ENCODE data around the gene AMZ1.

DNA sequence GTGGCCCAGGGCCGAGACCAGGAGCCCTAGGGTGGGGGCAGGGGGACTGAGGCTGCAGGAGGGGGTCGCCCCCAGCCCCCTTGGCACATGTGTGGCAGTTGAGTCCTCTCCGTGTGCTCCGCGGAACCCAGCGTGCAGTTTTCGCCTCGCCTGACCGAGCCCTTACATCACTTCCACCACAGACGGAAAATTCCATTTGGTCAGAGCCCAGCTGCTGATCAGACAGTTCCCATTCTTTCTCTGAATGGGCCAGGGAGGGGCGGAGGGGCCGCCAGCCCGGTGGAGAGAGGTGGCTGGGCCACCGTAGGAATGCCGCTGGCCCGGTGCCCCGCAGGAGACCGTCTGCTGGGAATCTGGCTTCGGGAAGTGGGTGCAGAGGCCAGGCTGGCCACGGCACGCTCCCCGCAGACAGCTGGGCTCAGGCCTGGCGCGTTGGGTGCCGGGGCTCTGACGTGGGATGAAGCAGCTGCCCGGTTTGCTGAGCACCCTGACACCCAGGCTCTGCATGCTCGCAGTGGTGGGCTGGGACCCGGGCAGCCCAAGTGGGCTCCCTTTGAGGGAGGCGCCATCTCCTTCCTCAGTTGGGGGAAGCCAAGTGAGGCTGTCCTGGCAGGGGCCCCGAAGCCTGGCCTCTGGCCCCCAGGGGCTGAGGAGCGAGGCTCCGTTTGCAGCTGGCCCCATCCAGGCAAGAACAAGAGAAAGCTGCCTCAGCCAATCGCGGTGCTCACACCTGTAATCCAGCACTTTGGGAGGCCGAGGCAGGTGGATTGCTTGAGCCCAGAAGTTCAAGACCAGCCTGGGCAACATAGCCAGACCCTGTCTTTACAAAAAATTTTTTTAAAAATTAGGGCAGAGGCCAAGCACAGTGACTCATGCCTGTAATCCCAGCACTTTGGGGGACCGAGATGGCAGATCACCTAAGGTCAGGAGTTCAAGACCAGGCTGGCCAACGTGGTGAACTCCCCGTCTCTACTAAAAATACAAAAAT is 46.3 kb upstream of the AMZ1 start:
- TF ChIP-seq, protein P1, sequence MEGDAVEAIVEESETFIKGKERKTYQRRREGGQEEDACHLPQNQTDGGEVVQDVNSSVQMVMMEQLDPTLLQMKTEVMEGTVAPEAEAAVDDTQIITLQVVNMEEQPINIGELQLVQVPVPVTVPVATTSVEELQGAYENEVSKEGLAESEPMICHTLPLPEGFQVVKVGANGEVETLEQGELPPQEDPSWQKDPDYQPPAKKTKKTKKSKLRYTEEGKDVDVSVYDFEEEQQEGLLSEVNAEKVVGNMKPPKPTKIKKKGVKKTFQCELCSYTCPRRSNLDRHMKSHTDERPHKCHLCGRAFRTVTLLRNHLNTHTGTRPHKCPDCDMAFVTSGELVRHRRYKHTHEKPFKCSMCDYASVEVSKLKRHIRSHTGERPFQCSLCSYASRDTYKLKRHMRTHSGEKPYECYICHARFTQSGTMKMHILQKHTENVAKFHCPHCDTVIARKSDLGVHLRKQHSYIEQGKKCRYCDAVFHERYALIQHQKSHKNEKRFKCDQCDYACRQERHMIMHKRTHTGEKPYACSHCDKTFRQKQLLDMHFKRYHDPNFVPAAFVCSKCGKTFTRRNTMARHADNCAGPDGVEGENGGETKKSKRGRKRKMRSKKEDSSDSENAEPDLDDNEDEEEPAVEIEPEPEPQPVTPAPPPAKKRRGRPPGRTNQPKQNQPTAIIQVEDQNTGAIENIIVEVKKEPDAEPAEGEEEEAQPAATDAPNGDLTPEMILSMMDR (IDR thresholded peaks at IDR 0.05; ENCODE audit: poor library complexity): no peak
- no peak for TF ChIP-seq EZH2phosphoT487 (IDR thresholded peaks at IDR 0.05; ENCODE audit: low read depth, severe bottlenecking, unreplicated experiment)

Data from hepatocyte (in vitro differentiated cells).